HG02852 (cell line): ENCODE results near the gene RBM23.
A peak's percentile ranks its signal among the peaks of the same experiment; 100 is the strongest.
"Not testable (repeated sequence)": the region's sequence is repeated elsewhere in the genome, so short reads cannot be mapped to it uniquely, and the experiment has no call there.

Experiments used
- ATAC-seq: cut with Tn5 transposase; IDR thresholded peaks from one replicate; pipeline ENCODE4 v1.9.1; 2021; ENCODE audit warnings: mild to moderate bottlenecking, moderate library complexity; ENCODE audit not compliant: unreplicated experiment

Gene RBM23

DNA sequence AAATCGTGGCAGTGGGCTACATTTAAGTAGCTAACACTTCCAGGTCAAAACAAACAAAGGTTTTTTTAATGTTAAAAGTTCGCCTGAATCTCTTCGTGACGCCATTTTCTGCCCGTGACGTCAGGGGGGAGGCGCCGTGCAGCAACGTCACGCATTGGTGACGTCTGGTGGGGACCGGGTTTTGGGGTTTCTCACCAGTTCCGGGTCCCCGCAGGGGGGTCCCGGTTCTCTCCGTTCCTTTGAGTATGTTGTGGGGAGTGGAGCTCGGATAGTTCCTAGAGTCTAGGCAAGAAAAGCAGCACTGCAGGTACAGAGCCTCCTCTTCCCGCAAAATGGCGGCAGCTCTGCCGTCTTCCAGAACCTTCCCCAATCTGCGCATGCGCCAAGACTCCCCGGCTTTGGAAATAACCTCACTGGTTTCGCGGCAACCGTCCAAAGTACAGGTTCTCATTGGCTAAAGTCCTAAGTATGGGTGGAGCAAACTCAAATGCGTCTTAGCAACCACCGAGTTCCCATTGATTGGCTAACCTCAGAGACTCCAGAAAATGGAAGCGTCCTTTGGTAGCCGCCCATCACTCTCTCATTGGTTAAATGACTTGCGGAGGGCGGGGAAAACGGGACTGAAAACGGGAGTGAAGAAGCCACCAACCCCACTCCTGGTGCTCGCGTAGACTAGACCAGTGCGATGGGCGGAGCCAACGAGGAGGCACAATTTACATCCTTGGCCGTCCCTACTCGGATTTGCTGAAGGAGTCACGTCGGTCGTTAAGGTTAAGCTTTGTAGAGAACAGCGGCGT is at the start of gene RBM23:
TSS of gene RBM23 (minus strand) at position 346 of the 797 bp plus-strand sequence.
- ATAC-seq: peak; percentile 92

DNA sequence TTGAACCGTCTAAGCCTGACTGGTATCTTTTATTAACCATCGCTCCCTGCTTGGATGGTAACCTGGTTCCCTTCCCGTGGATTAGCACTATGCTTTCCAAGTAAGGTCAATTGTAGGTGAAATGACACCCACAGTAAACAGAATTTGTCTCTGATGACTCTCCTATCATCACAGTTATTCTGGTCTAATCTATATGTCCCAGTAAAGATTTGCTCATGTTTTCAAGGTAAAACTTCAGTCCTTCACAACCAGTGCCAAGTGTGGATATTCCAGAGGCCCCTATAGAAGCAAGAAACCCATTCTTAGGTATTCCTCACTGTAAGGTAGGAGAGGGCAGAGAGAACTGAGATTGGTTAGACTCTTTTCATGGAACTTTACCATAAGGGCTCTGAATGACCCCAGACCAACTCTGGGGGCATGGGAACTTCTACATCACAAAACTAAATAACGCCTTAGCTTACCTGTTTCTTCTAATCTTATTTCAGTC is 47.9 kb upstream of the RBM23 start:
- no peak for ATAC-seq

DNA sequence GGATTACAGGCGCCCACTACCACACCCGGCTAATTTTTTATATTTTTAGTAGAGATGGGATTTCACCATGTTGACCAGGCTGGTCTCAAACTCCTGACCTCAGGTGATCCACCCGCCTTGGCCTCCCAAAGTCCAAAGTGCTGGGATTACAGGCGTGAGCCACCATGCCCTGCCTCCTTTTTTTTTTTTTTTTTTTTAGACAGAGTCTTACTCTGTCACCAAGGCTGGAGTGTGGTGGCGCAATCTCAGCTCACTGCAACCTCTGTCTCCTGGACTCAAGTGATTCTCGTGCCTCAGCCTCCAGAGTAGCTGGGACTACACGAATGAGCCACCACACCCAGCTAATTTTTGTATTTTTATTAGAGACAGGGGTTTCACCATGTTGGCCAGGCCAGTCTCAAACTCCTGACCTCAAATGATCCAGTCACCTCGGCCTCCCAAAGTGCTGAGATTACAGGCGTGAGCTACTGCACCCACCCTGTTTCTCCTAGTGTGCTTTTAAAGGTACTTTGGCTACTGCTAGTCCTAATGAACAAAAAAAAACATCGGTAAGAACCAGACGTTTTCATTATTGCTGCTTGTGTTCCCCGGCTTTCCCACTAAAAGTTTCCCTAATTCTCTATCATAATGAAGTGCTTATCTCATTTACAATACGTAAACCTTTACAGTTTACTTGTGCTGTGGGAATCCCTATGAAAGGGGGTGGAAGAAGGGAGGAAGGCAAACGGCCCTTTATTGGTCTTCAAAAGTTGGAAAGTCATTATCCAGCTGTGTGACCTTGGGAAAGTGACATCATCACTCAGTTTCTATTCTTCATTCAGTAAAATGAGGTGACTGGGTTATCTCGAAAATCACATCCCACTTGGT is 47.2 kb upstream of the RBM23 start:
- ATAC-seq: not testable (repeated sequence)

DNA sequence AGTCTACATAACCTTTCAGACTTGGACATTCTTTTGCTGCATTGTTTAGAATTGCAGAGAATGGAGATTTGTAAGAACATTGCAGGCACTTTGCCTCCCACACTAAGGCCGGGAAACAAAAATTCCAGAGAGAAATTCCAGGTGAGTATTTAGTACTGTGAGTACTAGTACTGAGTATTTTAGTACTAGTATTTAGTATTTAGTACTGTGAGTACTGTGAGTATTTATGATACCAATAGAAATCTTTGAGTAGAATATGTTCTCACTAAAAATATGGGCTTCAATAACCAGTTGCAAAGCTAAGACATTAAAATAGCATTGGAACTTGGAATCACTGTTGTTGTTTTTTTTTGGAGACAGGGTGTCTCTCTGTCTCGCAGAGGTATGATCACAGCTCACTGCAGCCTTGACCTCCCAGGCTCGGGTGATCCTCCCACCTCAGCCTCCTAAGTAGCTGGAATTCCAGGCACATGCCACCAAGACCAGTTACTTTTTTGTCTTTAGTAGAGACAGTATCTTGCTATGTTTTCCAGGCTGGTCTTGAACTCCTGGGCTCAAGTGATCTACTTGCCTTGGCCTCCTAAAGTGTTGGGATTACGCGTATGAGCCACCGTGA is 43.2 kb upstream of the RBM23 start:
- no peak for ATAC-seq

DNA sequence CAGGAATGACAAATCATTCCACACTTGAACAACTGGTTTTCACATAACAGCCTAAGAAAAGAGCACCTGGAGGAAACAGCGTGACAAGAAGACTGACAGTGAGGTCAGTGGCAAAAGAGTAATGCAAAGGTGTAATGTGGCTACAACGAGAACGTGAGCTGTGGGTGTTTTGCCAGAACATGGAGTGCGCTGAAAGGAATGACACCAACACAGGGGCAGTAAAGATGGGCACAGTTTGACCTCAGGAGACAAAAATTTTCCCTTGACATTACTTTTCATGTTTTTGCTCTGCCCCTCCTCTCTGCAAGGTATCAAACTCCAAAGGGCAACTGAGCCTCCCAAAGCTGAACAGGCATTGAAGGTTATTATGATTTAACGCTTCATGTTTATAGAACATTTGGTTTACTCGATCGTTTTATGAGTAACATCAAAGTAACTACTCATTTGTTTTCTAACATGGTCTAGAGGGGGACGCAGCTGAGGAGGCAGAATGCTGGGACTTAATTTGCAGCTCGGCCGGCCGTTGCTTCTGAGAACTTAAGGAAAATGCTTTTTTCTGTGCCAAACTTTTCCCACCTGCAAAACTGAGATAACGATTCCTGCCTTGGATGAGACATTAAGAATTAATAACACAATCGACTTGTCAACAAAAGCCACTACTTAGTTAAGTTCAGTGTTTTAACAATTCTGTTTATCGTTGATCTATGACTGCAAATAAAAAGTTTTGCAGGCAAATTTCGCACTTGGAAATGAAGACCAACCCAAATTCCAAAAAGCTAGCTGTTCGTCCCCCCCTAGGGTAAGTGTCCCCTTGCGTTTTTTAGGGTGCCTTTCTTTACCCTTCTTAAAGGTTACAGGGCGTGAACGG is 37.0 kb upstream of the RBM23 start:
- no peak for ATAC-seq

DNA sequence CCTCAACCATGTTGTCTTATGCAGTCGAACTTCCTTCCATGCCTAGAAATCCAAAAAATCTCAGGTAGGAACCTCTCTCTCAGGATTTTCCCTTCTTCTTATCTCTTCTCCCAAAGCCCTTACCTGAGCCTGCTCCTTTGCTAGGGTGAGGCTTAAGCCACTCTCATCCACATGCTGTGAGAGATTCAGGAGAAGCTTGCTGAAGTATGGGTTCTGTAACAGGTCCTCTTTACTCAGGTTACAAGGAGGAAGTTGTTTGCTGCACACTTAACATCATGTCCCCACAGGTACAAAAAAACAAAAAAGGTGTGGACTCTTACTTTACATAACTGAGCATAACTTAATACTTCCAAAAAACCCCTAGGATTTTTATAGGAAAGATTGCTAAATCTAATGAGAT is 33.5 kb upstream of the RBM23 start:
- no peak for ATAC-seq

DNA sequence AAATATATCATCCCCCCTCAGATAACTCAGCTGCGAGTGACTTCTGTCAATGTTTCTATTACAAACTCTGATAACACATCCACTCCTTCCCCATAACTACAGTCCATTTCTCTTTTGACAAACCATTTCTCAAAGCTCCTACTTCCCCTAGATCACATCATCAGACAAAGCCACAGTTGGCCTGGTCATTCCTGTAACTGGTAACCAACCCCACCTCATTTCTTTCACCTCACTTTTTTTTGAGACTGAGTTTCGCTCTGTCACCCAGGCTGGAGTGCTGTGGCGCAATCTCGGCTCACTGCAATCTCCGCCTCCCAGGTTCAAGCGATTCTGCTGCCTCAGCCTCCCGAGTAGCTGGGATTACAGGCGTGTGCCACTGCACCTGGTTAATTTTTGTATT is 32.8 kb upstream of the RBM23 start:
- not testable (repeated sequence) for ATAC-seq

DNA sequence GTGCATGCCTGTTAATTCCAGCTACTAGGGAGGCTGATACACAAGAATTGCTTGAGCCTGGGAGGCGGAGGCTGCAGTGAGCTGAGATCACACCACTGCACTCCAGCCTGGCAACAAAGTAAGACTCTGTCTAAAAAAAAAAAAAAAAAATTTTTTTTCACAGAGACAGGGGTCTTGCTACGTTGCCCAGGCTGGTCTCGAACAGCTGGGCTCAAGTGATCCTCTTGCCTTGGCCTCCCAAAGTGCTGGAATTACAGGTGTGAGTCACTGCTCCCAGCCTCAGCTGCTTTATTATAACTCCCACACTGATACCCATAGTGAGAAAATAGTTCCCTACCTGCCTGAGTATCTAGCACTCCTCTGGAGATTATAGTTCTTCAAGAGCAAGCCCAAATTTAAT is 26.7 kb upstream of the RBM23 start:
- ATAC-seq: no peak

DNA sequence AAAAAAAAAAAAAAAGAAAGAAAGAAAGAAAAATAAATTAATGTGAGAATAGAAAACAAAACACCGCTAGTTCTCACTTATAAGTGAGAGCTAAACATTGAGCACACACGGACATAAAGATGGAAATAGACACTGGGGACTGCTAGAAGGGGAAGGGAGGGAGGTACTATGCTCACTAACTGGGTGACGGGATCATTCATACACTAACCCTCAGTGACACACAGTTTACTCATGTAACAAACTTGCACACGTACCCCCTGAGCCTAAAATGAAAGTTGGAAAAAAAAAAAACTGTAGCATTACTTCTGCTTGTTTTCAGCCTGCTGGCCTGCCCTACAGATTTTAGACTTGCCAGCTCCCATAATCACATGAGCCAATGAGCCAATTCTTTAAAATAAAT is 20.7 kb upstream of the RBM23 start:
- no peak for ATAC-seq

DNA sequence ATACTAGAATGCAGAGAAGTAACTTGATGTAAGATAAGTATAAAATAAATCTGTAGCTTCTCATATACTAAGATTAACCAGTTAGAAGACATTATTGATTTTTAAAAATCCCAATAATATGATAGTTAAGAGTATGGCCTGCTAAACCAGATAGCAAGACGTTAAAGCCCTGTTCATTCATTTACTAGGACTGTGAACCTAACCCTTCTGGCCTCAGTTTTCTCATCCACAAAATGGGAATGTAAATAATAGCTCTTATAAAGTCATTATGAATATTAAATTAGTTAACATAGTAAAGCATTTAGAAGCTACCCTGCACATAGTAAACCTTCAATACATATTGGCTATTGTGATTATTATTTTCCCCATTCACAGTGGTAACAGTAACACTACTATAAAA is 16.2 kb upstream of the RBM23 start:
- ATAC-seq: no peak

DNA sequence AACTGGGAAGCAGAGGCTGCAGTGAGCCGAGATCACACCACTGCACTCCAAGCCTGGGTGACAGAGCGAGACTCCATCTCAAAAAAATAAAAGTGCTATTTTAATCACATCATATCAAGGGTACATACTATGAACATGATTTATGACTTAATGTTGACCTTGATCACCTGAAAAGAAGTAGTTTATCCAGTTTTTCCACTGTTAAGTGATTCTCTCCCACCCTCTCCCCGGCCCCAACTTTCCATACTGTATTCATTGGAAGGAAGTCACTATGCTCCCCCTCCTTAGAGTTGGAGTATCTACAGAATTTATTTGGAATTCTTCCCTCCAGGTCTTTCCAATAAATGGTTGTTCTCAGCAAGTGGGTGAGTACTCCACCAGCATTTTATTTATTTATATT is 13.2 kb upstream of the RBM23 start:
- ATAC-seq: no peak

DNA sequence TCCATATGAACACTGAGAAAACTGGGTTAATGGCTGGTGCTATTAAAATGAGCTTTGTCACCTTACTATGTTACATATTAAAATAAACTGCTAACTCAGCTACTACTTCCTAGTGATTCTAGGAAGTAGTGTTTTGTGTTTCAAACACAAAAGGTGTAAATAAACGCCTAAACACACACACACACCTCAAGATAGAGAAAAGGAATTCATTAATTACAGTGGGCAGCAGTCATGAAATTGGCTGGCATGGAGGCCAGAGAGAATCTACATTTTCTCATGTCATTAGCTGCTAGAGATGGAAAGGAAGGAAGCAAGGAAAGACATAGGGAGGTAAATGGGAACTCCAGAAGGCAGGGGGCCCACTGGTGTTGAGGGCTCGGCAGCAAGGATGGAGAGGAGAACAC is 11.0 kb upstream of the RBM23 start:
- ATAC-seq: no peak

DNA sequence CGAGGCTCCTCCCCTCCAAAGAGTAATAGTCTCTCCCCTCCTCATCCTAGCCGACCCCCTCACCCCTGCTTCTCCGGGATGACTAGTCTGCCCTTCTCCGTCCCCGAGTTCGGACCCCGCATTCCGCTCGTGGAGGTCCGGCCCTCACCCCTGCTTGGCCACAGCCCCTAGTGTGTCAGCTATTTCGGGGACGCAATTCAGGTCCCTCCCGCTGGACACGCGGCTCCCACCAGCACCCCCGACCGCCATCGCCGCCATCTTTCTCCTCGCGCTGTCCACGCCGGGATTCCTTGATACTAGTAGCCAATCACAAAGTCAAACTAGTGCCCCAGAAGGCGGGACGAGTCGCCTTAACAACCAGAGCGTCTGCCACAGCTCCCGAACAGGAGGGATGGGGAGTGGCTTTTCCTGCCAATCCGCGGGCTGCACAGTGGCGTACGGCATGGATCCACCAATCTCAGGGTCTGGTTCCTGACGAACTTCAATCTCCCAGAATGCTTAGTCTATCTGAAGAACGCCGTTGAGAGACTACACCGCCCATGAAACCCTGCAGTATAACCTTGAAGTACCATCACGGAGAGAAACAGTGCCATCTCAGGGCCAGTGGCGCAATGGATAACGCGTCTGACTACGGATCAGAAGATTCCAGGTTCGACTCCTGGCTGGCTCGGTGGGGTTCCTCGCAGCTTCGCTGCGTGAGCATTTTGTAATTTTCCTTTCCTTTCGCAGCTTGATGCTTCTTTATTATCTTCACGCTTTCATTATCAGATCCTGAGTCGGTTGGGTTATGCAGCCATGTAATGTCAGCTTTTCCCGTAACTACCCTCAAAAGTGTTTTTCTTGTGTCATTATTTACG is 10.4 kb upstream of the RBM23 start, which contains the start of gene PRMT5:
TSS of gene PRMT5 (minus strand) at position 273 of the 857 bp plus-strand sequence. CDS start at position 258, 15 bp downstream.
- peak; percentile 92 for ATAC-seq

DNA sequence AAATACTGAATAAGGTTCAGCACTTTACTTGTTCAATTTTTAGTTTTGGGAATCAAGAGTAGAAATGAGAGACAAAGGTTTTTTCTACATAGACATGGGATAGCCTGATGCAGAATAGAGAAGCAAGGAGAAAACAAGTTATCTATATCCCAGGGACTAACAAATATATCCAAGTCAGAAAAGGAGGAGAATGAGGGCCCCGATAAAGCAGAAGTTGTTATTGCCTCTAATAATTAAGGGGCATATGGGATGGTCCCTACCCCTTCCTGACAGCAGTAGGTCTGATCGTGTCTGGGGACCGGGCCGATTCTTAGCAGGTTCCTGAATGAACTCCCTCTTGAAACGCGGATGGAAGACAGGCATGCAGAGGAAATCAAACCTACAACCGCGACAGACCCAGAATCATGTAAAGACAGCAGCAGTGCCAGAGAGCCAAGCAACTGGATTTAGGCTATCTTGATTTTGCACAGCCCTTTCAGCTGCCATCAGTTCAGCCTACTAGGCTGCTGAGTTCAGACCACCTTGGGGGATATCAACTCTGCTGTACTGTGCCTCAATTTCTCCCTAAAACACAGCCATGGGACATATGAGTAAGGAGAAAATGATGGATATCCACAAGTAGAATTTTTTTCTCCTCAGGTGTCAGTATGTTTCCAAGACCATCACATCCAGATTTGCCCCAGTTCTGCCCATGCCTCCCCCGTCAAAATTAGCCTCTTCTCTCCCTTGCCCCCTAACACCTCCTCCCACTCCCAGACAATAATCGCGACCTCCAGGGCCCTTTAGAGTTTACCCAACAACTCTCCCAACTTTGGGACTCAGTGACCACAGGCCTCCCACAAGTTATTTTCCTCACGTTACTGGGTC is 9.5 kb upstream of the RBM23 start:
- ATAC-seq: no peak

DNA sequence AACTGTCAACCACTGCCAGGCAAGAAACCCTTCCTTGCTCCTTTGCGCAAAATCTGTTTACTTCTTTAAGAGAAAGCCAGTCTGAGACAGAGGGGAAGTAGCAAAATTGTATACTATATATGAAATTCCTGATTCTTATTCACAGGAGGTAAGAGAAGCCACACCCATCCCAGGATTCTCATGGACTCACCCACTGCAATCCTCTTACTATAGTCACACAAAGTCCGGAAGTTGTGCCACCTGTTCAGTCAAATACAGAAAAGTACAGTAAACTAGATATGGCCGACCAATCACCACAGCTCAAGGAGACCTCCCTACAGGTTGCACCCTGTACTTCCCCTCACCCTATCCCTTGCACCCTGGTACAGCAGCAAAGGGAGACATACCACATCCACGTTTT is 7.4 kb upstream of the RBM23 start:
- ATAC-seq: no peak

DNA sequence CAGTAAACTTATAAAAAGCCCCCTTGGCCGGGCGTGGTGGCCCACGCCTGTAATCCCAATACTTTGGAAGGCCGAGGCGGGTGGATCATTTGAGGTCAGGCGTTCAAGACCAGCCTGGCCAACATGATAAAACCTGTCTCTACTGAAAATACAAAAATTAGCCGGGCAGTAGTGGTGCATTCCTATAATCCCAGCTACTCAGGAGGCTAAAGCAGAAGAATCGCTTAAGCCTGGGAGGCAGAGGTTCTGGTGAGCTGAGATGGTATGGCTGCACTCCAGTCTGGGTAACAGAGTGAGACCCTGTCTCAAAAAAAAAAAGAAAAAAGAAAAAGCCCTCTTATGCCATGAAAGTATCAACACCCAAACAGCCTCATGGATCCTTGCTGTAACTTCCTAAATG is 6.6 kb upstream of the RBM23 start:
- ATAC-seq: no peak

DNA sequence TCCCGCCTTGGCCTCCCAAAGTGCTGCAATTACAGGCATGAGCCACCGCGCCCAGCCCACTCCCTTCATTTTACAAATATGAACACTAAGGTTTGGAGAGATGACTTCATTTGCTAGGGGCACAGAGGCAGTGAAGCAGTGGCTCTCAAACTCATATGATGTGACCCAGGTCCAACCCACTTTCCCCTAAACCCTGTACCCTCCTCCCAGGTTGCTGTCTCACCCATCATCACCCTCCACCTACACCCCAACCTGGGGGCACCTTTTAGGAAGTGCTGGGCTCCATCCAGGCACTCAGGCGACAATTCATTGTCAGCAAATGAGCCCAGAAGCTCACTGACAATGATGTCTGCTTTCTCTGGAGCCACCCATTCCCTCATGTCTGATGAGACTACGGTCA is 4.8 kb upstream of the RBM23 start:
- no peak for ATAC-seq

DNA sequence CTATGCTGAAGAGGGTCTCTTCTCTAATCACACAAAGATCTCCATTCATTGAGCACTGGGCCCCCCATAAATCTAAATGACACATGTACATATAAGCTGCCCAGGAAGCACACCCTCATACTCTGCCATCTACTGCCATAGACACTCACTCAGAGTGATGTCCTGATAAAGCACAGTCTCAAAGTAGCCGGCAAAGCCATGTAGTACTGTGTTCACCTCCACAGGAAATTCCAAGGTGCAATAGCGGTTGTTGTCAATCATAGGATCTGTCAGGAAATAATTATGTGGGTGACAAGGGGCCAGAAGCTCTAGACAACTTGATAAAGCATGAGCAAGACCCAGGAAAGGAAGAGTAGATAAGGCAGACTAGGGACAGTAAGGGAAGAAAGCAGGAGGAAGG is 3.3 kb upstream of the RBM23 start:
- ATAC-seq: no peak

DNA sequence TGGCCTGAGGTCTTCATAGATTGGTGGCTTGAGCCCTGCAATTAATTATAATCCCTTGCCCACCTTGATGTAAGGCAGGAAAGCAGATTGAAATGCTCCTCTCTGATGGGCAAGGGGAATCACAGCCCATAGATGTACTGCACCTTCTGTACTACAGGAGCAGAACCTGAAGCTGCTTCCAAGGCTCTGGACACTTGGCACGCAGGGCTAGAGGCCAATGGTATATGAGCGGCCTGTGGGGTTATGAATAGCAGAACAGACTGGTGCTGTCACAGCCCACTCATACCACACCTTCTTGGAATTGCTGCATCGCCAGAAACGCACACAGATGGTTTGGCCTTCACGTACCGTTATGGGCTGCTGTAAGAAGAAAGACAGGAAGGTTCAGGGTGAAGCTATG is 1.7 kb upstream of the RBM23 start:
- ATAC-seq: no peak
